ENCODE results near the gene CARD14. TPM values are rescaled to one million over a fixed set of nuclear protein-coding genes. Genes with fewer than 3 reads are reported as not detected.

CARD14 gene
- total and polyA plus RNA-seq, 12 donors = 0.11 to 0.33 (median 0.14) TPM; not detected in 6

- no peak overlapping the region for H3K4me3 ChIP-seq
- H3K9me3 ChIP-seq = no peaks in the 10 kb centered on the region
- H3K36me3 ChIP-seq = peaks cover 0 to 79% (median 25%) of the 10 kb centered on the region in 9 donors
- no peak for DNase-seq
- H3K27ac ChIP-seq = no peak overlapping the region
- H3K4me1 ChIP-seq = peaks cover 0 to 18% (median 0%) of the 10 kb centered on the region in 9 donors
- ATAC-seq = peak in 1 of 8 donors; percentile 19
- intact Hi-C loops (cut with DNase I) = loop anchor here in 2 of 10 donors (1.0 to 10.0 kb wide), 2 partner anchors 34 to 54 kb away; partner anchors contain the start of gene RNF213 (in 1 of the 2)
- no peaks in the 10 kb centered on the region for H3K27me3 ChIP-seq
- TF ChIP-seq CTCF (IDR thresholded peaks at IDR 0.05) = no peak
- 95 to 96% methylated on average over 47 of the region's 47 CpGs for WGBS, 2 donors
These were observed 40.7 kb downstream of the CARD14 start for GRCh38 chr17:80210348-80211108.

GRCh38 chr17:80212109-80212508 is 42.3 kb downstream of the CARD14 start:
- WGBS, 2 donors = 91 to 95% methylated on average over 22 of the region's 22 CpGs
- Histone ChIP-seq H3K36me3 (peaks cover 0 to 92% (median 33%) of the 10 kb centered on the region in 9 donors), H3K4me3 (no peak overlapping the region), H3K9me3 (no peaks in the 10 kb centered on the region), H3K4me1 (peaks cover 0 to 13% (median 0%) of the 10 kb centered on the region in 9 donors), H3K27me3 (no peaks in the 10 kb centered on the region), H3K27ac (no peak overlapping the region)
- ATAC-seq (no peak), DNase-seq (no peak)
- intact Hi-C loops (cut with DNase I) = loop anchor here in 1 of 10 donors (10.0 kb wide), 1 partner anchor 53 kb away; the partner anchor contains the start of gene RNF213
- TF ChIP-seq CTCF (IDR thresholded peaks at IDR 0.05) = no peak

GRCh38 chr17:80212511-80212910 is 42.7 kb downstream of the CARD14 start:
- ATAC-seq (no peak), DNase-seq (no peak)
- Histone ChIP-seq H3K36me3 (peaks cover 0 to 96% (median 33%) of the 10 kb centered on the region in 9 donors), H3K27me3 (no peaks in the 10 kb centered on the region), H3K9me3 (no peaks in the 10 kb centered on the region), H3K4me3 (no peak overlapping the region), H3K4me1 (peaks cover 0 to 12% (median 0%) of the 10 kb centered on the region in 9 donors), H3K27ac (no peak overlapping the region)
- intact Hi-C loops (cut with DNase I) = loop anchor here in 1 of 10 donors (10.0 kb wide), 1 partner anchor 52 kb away; the partner anchor contains the start of gene RNF213
- TF ChIP-seq CTCF (IDR thresholded peaks at IDR 0.05) = no peak
- WGBS, 2 donors = 92 to 93% methylated on average over 12 of the region's 12 CpGs

- TF ChIP-seq CTCF (IDR thresholded peaks at IDR 0.05) = no peak
- no peaks in the 10 kb centered on the region for H3K9me3 ChIP-seq
- no peak overlapping the region for H3K4me3 ChIP-seq
- peaks cover 0 to 15% (median 0%) of the 10 kb centered on the region in 9 donors for H3K4me1 ChIP-seq
- DNase-seq = no peak
- H3K27ac ChIP-seq = peak overlapping the region in 1 of 10 donors; percentile 40
- WGBS, 2 donors = 88 to 90% methylated on average over 19 of the region's 19 CpGs
- ATAC-seq = no peak
- intact Hi-C loops (cut with DNase I) = loop anchor here in 1 of 10 donors (10.0 kb wide), 1 partner anchor 52 kb away; the partner anchor contains the start of gene RNF213
- H3K27me3 ChIP-seq = no peaks in the 10 kb centered on the region
- H3K36me3 ChIP-seq = peaks cover 0 to 100% (median 33%) of the 10 kb centered on the region in 9 donors
These were observed 43.3 kb downstream of the CARD14 start for GRCh38 chr17:80212962-80213642.

Measured in heart right ventricle (tissue), 16 donors.